ENCODE data around the gene POU5F1.
A peak's percentile ranks its signal among the peaks of the same experiment; 100 is the strongest.

The POU5F1 gene

DNA sequence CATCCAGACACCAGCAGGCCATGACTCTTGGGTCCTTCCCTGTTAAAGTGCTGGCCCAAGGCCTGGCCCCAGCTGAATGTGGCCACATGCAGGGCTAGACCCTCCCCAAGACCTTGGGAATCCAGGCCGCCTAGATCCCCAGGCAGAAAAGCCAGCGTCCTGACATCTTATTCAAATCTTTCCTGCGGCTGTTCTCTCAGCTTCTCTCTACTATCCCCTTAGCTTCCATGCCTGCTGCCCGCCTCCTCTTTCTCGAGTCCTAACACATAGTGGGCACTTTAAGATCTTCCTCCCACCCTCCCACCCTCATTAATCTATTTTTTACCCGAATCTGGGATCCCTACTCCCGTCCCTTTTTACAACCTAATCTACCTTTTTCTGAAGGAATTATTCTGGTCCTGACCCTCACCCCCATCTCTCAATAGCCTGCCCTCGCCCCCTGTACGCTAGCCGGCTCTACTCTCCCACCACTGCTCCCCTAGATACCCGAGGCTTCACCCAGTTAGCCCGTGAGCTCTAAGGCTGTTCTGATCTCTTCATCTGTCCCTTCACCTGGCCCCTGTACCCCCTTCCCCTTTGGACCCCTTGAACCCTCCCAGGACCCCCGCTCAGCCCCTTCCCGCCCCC is 12.9 kb downstream of the POU5F1 start, which contains the start of gene CCHCR1:
TSS of gene CCHCR1 (minus strand) at position 290 of the 627 bp plus-strand sequence. CDS start at position 88, 202 bp downstream.
- Histone ChIP-seq H3K27ac (peak within 1 kb of the TSS; percentile 78 to 91), H3K36me3 (peaks cover 0 to 32% (median 9%) of the 10 kb centered on the region in 3 donors), H3K27me3 (no peaks in the 10 kb centered on the region), H3K4me3 (peak within 1 kb of the TSS; percentile 70 to 78), H3K4me1 (peaks cover 0 to 23% (median 18%) of the 10 kb centered on the region in 4 donors), H3K9me3 (no peaks in the 10 kb centered on the region)
- no peak for DNase-seq
- intact Hi-C loops (cut with DNase I; ENCODE audit: low total_unique reads): loop anchor here (5.0 kb wide), 1 partner anchor 40 kb away; no protein-coding TSS in a partner anchor
- TF ChIP-seq, protein P1, sequence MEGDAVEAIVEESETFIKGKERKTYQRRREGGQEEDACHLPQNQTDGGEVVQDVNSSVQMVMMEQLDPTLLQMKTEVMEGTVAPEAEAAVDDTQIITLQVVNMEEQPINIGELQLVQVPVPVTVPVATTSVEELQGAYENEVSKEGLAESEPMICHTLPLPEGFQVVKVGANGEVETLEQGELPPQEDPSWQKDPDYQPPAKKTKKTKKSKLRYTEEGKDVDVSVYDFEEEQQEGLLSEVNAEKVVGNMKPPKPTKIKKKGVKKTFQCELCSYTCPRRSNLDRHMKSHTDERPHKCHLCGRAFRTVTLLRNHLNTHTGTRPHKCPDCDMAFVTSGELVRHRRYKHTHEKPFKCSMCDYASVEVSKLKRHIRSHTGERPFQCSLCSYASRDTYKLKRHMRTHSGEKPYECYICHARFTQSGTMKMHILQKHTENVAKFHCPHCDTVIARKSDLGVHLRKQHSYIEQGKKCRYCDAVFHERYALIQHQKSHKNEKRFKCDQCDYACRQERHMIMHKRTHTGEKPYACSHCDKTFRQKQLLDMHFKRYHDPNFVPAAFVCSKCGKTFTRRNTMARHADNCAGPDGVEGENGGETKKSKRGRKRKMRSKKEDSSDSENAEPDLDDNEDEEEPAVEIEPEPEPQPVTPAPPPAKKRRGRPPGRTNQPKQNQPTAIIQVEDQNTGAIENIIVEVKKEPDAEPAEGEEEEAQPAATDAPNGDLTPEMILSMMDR (IDR thresholded peaks at IDR 0.05): no peak

DNA sequence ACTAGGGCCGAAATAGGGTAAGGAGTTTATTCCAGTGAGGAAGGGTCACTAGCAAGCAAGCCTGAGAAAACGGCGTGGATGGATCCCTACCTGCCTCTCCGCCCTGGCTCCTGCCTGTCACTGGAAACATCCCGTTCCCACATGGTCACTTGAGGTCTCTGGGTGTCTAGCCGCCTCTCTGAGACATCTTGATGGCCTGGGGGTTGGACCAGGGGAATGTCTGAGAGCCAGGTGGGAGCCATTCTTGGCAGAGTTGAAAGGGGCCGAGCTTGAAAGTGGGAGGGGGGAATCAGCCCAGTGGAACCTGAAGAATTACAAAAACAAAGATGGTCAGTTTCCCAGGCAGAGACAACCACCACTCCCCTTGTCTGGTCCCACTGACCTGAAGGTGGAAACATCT is 13.8 kb downstream of the POU5F1 start:
- no peak for DNase-seq
- intact Hi-C loops (cut with DNase I; ENCODE audit: low total_unique reads): loop anchor here (5.0 kb wide), 1 partner anchor 41 kb away; no protein-coding TSS in a partner anchor
- H3K4me1 ChIP-seq: peaks cover 0 to 23% (median 18%) of the 10 kb centered on the region in 4 donors
- no peak overlapping the region for H3K4me3 ChIP-seq
- H3K27ac ChIP-seq: no peak overlapping the region
- H3K9me3 ChIP-seq: no peaks in the 10 kb centered on the region
- peaks cover 0 to 23% (median 9%) of the 10 kb centered on the region in 3 donors for H3K36me3 ChIP-seq
- TF ChIP-seq, protein P1 (IDR thresholded peaks at IDR 0.05): no peak
- no peaks in the 10 kb centered on the region for H3K27me3 ChIP-seq

DNA sequence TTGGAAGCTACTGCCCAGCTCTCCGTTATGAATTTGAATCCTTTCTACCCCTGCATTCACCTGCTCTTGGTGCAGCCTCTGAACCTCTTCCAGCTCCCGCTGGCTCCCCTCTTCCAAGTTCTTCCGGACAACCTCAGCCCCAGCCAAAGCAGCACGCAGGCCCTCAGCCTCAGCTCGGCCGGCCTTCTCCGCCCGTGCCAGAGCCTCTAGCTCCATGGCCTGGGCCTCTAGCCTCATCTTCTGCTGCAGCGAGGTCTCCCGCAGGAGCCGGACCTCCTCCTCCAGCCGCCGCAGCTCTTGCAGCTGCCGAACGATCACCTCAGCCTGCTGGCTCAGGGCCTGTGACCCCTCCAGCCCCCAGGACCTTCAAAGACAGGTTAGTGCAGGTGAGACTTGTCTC is 16.0 kb downstream of the POU5F1 start:
- H3K4me3 ChIP-seq: no peak overlapping the region
- H3K36me3 ChIP-seq: peaks cover 9 to 42% (median 20%) of the 10 kb centered on the region in 3 donors
- no peak for DNase-seq
- TF ChIP-seq, protein P1 (IDR thresholded peaks at IDR 0.05): no peak
- intact Hi-C loops (cut with DNase I; ENCODE audit: low total_unique reads): no loop called here
- no peaks in the 10 kb centered on the region for H3K27me3 ChIP-seq
- no peaks in the 10 kb centered on the region for H3K9me3 ChIP-seq
- peaks cover 0 to 18% (median 15%) of the 10 kb centered on the region in 4 donors for H3K4me1 ChIP-seq
- no peak overlapping the region for H3K27ac ChIP-seq

DNA sequence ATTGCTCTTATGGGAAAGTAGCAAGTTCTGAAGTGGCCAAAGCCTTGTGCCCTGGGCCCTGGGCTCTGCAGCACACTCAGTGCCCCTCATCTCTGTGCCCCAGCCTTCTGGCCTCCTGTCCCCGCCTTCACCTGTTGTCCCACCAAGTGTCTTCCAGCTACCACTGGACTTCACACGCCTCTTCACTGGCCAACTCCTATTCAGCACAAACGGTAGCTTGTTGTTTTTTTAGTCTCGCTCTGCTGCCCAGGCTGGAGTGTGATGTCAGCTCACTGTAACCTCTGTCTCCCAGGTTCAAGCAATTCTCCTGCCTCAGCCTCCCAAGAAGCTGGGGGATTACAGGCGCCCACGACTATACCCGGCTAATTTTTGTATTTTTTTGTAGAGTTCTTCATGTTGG is 17.7 kb downstream of the POU5F1 start:
- no peak overlapping the region for H3K4me3 ChIP-seq
- H3K27ac ChIP-seq: no peak overlapping the region
- no peak for DNase-seq
- intact Hi-C loops (cut with DNase I; ENCODE audit: low total_unique reads): no loop called here
- peaks cover 9 to 50% (median 24%) of the 10 kb centered on the region in 3 donors for H3K36me3 ChIP-seq
- peaks cover 0 to 10% (median 7%) of the 10 kb centered on the region in 4 donors for H3K4me1 ChIP-seq
- H3K9me3 ChIP-seq: no peaks in the 10 kb centered on the region
- H3K27me3 ChIP-seq: no peaks in the 10 kb centered on the region
- TF ChIP-seq, protein P1 (IDR thresholded peaks at IDR 0.05): no peak

DNA sequence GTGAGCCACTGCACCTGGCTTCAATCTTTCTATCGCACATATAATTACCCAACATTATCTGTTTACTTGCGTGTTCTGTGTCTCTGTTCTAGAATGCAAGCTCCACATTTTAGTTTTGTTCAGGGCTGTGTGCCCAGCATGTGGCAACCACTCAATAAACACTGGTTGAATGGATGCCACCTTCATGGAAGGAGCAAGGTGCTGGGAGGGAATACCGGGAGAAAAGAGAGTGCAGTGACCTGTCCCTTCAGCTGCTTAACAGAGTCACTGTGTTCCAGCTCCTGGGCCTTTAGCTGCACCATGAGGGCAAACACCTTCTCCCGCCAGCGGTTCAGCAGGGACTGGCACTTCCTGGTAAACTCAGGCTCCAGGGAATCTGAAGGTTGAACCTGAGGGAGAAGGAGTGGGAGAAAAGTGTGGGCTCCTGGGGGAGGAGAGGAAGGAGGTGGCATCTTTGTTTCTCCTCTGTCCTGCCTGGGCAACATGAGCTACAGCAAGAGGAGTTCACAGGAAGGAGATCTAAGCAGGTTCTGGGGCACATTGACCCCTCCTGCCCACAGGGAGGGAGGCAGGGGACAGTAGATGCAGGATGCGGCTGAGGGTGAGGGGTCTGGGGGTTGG is 20.5 kb downstream of the POU5F1 start:
- TF ChIP-seq, protein P1 (IDR thresholded peaks at IDR 0.05): no peak
- H3K27me3 ChIP-seq: no peaks in the 10 kb centered on the region
- no peak overlapping the region for H3K4me3 ChIP-seq
- no peaks in the 10 kb centered on the region for H3K9me3 ChIP-seq
- H3K27ac ChIP-seq: no peak overlapping the region
- peaks cover 9 to 63% (median 26%) of the 10 kb centered on the region in 3 donors for H3K36me3 ChIP-seq
- DNase-seq: no peak
- no peaks in the 10 kb centered on the region for H3K4me1 ChIP-seq
- intact Hi-C loops (cut with DNase I; ENCODE audit: low total_unique reads): no loop called here

All from tibial artery (tissue), 4 donors.